Endodermal cell (in vitro differentiated cells): ENCODE measurements around the gene STK16. TPM values are rescaled to one million over a fixed set of nuclear protein-coding genes. Genes with fewer than 3 reads are reported as not detected.

Experiments
- DNase-seq: peaks from one replicate; pipeline ENCODE4 v3.0.0-alpha.2; 2017
- H3K27ac ChIP-seq: 2 replicates; pipeline ENCODE4 v1.5.1; 2013; ENCODE audit warnings: mild to moderate bottlenecking, low read depth, low read length, moderate library complexity
- H3K27me3 ChIP-seq: 2 replicates; pipeline ENCODE4 v1.6.1; 2013; ENCODE audit warnings: mild to moderate bottlenecking, low read length, moderate library complexity; ENCODE audit not compliant: insufficient read depth, control insufficient read depth, poor library complexity, severe bottlenecking
- H3K36me3 ChIP-seq: 2 replicates; pipeline ENCODE4 v1.7.0; 2013; ENCODE audit warnings: mild to moderate bottlenecking, low read length, moderate library complexity; ENCODE audit not compliant: control insufficient read depth, insufficient read depth
- H3K4me1 ChIP-seq: one replicate; pipeline ENCODE4 v1.7.0; 2013; ENCODE audit warnings: low read length; ENCODE audit not compliant: control insufficient read depth, insufficient read depth
- H3K4me3 ChIP-seq: 2 replicates; pipeline ENCODE4 v1.5.1; 2013; ENCODE audit warnings: mild to moderate bottlenecking, low read length, moderate library complexity
- H3K9ac ChIP-seq: 2 replicates; pipeline ENCODE4 v1.6.1; 2013; ENCODE audit warnings: mild to moderate bottlenecking, low read length, moderate library complexity; ENCODE audit not compliant: poor library complexity, severe bottlenecking; ENCODE audit errors: extremely low read depth
- H3K9me3 ChIP-seq: 2 replicates; pipeline ENCODE4 v1.6.1; 2013; ENCODE audit warnings: mild to moderate bottlenecking, low read length, moderate library complexity; ENCODE audit not compliant: control insufficient read depth
- H3K27ac Mint-ChIP-seq: 2 replicates; pipeline ENCODE4 v1.8.0; 2020; ENCODE audit warnings: mixed read lengths
- H3K27me3 Mint-ChIP-seq: 2 replicates; pipeline ENCODE4 v1.8.0; 2021; ENCODE audit warnings: mild to moderate bottlenecking, mixed read lengths; ENCODE audit not compliant: insufficient read depth
- H3K36me3 Mint-ChIP-seq: 2 replicates; pipeline ENCODE4 v1.8.0; 2020; ENCODE audit warnings: low read depth, mixed read lengths
- H3K4me1 Mint-ChIP-seq: 2 replicates; pipeline ENCODE4 v1.8.0; 2020; ENCODE audit warnings: mixed read lengths
- H3K4me3 Mint-ChIP-seq: 2 replicates; pipeline ENCODE4 v1.8.0; 2020; ENCODE audit warnings: mild to moderate bottlenecking, moderate library complexity, mixed read lengths
- H3K9me3 Mint-ChIP-seq: 2 replicates; pipeline ENCODE4 v1.8.0; 2020; ENCODE audit warnings: mild to moderate bottlenecking, mixed read lengths
- CTCF ChIP-seq: fragments of 200-600 bp; sonication (generic); conservative IDR thresholded peaks from 2 replicates; pipeline ENCODE4 v1.5.0; 2021; ENCODE audit warnings: antibody characterized with exemption, mild to moderate bottlenecking
- WGBS, 2 experiments: methylation state at CpG; one replicate each; pipeline versions ENCODE4 v1.1.5 to v1.1.7; 2013; ENCODE audit warnings: missing lambda C conversion rate in 2 of 2, mixed read lengths in 1 of 2; ENCODE audit not compliant: insufficient coverage in 1 of 2, insufficient read length in 1 of 2; 5-methylcytosine and 5-hydroxymethylcytosine counted together
- total RNA-seq, 2 donors: library from RNA; stranded (reverse); fragmentation: NEBNext Ultra II Directional in 1 of 2; extraction: Animal tissue kit (Norgen Biotek cat#: 25700) in 1 of 2; gene quantifications; 2 replicates in 1 of 2; 3 replicates in 1 of 2; pipeline ENCODE4 v1.2.1, GENCODE V29; 2021

Gene STK16
- total RNA-seq, 2 donors from 2014 or later = 27.3 to 37.7 TPM

- no peak overlapping the region for H3K4me3 ChIP-seq
- H3K27ac ChIP-seq = no peak overlapping the region
- no peak overlapping the region for H3K9ac ChIP-seq
- no peak for TF ChIP-seq CTCF
- peaks cover 25% of the 10 kb centered on the region for H3K36me3 Mint-ChIP-seq
- no peaks in the 10 kb centered on the region for H3K27me3 Mint-ChIP-seq
- peaks cover 19% of the 10 kb centered on the region for H3K4me1 ChIP-seq
- peaks cover 40% of the 10 kb centered on the region for H3K36me3 ChIP-seq
- peak overlapping the region; percentile 14 for H3K27ac Mint-ChIP-seq
- DNase-seq = no peak
- peaks cover 29% of the 10 kb centered on the region for H3K4me1 Mint-ChIP-seq
- H3K9me3 ChIP-seq = no peaks in the 10 kb centered on the region
- 96 to 100% methylated on average over 6 to 17 of the region's 17 CpGs for WGBS, 2 experiments
- no peak overlapping the region for H3K4me3 Mint-ChIP-seq
- no peaks in the 10 kb centered on the region for H3K27me3 ChIP-seq
- H3K9me3 Mint-ChIP-seq = no peaks in the 10 kb centered on the region
These were observed 37.8 kb downstream of the STK16 start for GRCh38 chr2:219282943-219283581.

GRCh38 chr2:219284501-219285372 lies 39.5 kb downstream of the STK16 start:
- Mint-ChIP-seq H3K27ac (no peak overlapping the region), H3K4me3 (no peak overlapping the region), H3K9me3 (no peaks in the 10 kb centered on the region), H3K36me3 (peaks cover 25% of the 10 kb centered on the region), H3K27me3 (no peaks in the 10 kb centered on the region), H3K4me1 (peaks cover 22% of the 10 kb centered on the region)
- peaks cover 13% of the 10 kb centered on the region for H3K4me1 ChIP-seq
- no peak overlapping the region for H3K4me3 ChIP-seq
- no peak for TF ChIP-seq CTCF
- no peaks in the 10 kb centered on the region for H3K27me3 ChIP-seq
- no peak for DNase-seq
- no peaks in the 10 kb centered on the region for H3K9me3 ChIP-seq
- peaks cover 40% of the 10 kb centered on the region for H3K36me3 ChIP-seq
- H3K27ac ChIP-seq = no peak overlapping the region
- 96 to 99% methylated on average over 11 to 16 of the region's 16 CpGs for WGBS, 2 experiments
- no peak overlapping the region for H3K9ac ChIP-seq

- H3K4me3 ChIP-seq = no peak overlapping the region
- peaks cover 39% of the 10 kb centered on the region for H3K36me3 ChIP-seq
- DNase-seq = no peak
- peaks cover 2% of the 10 kb centered on the region for H3K27me3 Mint-ChIP-seq
- H3K27ac Mint-ChIP-seq = no peak overlapping the region
- no peak overlapping the region for H3K27ac ChIP-seq
- H3K9ac ChIP-seq = no peak overlapping the region
- H3K9me3 Mint-ChIP-seq = no peaks in the 10 kb centered on the region
- H3K9me3 ChIP-seq = no peaks in the 10 kb centered on the region
- H3K27me3 ChIP-seq = no peaks in the 10 kb centered on the region
- peaks cover 8% of the 10 kb centered on the region for H3K4me1 ChIP-seq
- peaks cover 16% of the 10 kb centered on the region for H3K4me1 Mint-ChIP-seq
- TF ChIP-seq CTCF = no peak
- no peak overlapping the region for H3K4me3 Mint-ChIP-seq
- H3K36me3 Mint-ChIP-seq = peaks cover 25% of the 10 kb centered on the region
- 95 to 97% methylated on average over 4 to 12 of the region's 12 CpGs for WGBS, 2 experiments
These were observed 40.1 kb downstream of the STK16 start for GRCh38 chr2:219285373-219285735.
